GM21717 (cell line): ENCODE results near the gene CEP290.
A peak's percentile ranks its signal among the peaks of the same experiment; 100 is the strongest.
"Not testable (repeated sequence)": the region's sequence is repeated elsewhere in the genome, so short reads cannot be mapped to it uniquely, and the experiment has no call there.

ENCODE experiments used
- ATAC-seq: cut with Tn5 transposase; IDR thresholded peaks from one replicate; pipeline ENCODE4 v1.9.1; 2021; ENCODE audit warnings: mild to moderate bottlenecking, moderate library complexity; ENCODE audit not compliant: unreplicated experiment

The CEP290 gene

DNA sequence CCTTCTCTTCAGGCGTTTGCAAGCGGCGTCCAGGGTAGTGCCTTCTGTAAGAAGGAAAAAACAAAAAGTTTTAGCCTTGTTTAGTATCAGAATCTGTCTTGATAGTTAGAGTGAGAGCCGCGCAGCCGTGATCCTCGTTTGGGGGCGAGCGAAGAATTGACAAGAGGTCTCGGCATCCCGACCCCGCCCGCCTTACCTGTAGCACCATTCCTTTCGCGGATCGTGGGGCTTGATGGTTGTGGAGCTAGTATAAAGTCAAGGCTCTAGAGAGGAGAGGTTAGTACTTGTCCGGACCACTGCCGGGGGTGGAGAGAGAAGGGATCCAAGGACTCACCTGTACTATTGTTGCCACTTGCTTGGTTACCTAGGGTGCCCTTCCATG, 713 bp upstream of the CEP290 start:
- peak; percentile 0 for ATAC-seq

GRCh38 chr12:88141425-88141773, 489 bp downstream of the CEP290 start:
- ATAC-seq, result no peak

- ATAC-seq, result not testable (repeated sequence)
These were observed 2.2 kb downstream of the CEP290 start for GRCh38 chr12:88139711-88140110.

GRCh38 chr12:88133181-88133580, 8.7 kb downstream of the CEP290 start:
- not testable (repeated sequence) for ATAC-seq

DNA sequence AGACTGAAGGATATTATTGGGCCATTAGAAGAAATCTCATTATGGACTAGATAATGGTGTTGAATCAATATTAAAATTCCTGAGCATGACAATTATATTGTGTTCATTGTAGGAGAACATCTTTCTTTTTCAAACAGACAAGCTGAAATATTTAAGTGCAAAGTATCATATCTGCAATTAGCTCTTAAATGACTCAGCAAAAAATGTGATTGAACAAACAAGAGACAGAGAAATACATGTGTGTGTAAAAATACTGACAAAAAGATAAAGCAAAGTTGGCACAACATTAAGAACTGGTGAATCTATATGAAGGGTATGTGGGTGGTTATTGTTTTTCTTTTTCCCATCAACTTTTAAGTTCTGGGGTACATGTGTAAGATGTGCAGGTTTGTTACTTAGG, 9.5 kb downstream of the CEP290 start:
- no peak for ATAC-seq

- no peak for ATAC-seq
These were observed 14.0 kb downstream of the CEP290 start for GRCh38 chr12:88127855-88128254.

- ATAC-seq, result no peak
These were observed 14.8 kb downstream of the CEP290 start for GRCh38 chr12:88127099-88127498.

GRCh38 chr12:88122666-88123065, 19.2 kb downstream of the CEP290 start:
- peak; percentile 61 for ATAC-seq

GRCh38 chr12:88113871-88114270, 28.0 kb downstream of the CEP290 start:
- no peak for ATAC-seq

DNA sequence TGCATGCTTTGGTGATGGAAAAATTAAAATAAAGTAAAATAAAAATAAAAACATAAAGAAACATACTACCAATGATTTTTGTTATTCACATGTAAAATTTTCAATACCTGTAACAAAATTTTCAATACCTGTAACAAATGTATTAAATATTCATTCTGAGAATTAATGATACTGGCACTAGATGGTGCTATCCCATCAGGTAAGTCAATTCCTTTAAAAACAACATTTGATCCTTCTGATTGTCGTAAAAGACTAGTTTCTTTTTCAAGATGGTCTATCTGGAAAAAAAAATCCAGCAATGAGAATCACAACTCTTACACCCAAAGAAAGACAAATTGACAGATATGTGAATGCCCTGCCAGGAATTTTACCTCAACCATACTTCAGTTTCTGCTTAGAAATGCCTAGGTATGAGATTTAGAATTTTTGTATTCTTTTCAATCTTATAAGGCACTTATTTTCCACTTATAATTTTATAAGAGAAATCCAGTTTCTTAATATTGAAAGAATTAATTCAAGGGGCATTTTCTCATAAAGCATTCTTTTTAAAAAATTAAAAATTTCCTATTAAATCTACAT, 30.7 kb downstream of the CEP290 start:
- peak; percentile 50 for ATAC-seq

- ATAC-seq, result no peak
These were observed 33.9 kb downstream of the CEP290 start for GRCh38 chr12:88108021-88108420.

GRCh38 chr12:88093573-88093972, 48.3 kb downstream of the CEP290 start:
- ATAC-seq, result no peak

- no peak for ATAC-seq
These were observed 49.1 kb downstream of the CEP290 start for GRCh38 chr12:88092771-88093170.

DNA sequence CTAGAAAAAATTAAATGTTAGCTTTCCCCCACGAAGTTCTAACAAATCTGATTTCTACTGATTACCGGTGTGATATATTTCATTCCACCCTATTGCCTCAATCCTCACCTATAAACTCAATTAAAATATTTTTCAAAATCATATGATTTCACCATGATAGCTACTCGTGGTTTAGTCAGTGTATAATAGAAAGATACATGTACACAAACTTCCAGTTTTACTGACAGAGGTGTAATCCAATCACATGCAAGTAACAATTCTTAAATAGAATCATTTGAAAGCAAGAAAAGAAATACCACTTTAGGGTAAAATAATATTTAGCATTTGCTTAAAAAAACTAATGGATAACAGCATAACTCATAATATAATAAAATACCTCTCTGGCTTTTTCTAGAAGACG, 57.7 kb downstream of the CEP290 start:
- ATAC-seq, result no peak

DNA sequence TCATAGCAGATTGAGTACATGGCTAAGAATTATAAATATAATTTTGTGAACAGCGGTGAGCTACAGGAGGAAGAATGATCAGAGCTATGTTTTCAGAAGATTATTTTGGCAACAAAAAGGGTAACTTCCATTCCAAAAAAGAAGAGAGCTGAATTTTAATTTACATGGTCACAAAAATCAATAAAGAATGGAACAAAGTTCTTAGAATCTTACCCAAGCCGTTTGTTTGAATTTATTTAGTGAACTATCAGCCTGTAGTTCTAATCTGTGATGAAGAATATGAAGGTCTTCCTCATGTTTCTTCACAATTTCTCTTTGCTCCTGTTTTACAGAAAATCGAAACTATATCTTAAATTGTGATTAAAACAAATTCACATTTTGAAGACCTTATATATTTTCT, 58.3 kb downstream of the CEP290 start:
- ATAC-seq, result no peak

DNA sequence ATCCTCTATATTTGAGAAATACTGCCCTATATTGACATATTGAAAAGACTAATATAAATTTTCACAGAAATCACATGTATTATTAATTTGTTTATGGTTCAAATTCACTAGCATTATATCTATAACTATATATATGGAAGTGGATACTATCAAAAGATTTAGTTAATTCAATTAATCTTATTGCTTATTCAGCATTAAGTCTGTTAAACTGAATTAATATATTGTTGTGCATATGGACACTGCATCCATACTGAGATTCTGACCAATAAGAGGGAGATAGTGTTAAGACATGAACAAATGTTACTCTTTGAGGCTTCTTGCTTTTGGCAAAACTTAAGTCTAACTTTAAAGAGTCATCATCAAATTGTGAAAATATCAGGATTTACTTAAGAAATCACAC, 60.6 kb downstream of the CEP290 start:
- ATAC-seq, result no peak

GRCh38 chr12:88067301-88067700, 74.6 kb downstream of the CEP290 start:
- no peak for ATAC-seq

DNA sequence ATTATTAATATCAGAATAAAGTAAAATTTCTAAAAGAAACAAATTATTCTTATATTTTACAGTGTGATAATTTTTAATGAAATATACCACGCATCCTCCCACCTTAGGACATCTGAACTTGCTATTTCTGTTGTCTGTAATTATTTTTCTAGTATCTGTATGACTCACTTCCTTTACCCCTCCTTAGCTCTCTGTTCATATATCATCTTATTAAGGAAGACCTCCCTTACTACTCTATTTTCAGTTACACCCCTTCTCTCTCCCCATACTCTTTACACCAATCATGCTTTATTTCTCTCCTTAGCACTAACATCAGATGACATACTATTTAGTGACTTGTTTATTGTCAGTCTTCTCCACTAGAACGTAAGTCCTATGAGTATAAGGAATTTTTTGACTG, 78.5 kb downstream of the CEP290 start:
- ATAC-seq, result peak; percentile 94

DNA sequence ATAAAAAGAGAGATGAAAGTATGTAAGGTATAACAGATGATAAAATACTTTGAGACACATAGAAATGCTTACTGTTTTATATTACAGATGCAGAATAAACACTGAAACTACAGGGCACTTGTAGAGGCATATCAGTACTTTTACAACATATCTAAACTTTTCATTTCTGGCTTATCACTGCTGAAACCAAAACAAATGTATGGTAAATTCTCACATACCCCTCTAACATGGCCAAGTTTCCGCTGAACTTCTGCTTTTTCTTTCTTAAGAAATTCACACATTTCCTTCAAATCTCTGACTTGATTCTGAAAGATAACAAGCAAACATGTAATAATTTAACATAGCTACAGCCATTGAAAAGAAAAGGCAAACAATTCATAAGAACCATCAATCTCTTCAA, 79.4 kb downstream of the CEP290 start:
- ATAC-seq, result peak; percentile 84

DNA sequence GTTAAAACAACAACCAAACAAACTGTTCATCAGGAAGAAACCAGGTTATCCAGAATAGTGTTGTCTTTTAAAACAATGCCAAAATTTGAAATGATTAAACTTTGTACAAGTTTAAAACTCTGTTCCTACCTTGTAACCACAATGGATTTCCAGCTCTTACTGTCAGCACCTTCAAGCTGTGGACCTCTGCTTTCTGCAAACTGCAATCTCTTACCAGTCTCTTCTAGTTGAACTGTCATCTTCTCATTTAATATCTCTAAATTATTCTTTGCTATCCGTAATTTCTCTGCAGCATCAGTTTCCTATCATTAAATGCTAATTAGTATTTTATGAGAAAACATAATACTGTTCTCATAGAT, 83.2 kb downstream of the CEP290 start:
- no peak for ATAC-seq

DNA sequence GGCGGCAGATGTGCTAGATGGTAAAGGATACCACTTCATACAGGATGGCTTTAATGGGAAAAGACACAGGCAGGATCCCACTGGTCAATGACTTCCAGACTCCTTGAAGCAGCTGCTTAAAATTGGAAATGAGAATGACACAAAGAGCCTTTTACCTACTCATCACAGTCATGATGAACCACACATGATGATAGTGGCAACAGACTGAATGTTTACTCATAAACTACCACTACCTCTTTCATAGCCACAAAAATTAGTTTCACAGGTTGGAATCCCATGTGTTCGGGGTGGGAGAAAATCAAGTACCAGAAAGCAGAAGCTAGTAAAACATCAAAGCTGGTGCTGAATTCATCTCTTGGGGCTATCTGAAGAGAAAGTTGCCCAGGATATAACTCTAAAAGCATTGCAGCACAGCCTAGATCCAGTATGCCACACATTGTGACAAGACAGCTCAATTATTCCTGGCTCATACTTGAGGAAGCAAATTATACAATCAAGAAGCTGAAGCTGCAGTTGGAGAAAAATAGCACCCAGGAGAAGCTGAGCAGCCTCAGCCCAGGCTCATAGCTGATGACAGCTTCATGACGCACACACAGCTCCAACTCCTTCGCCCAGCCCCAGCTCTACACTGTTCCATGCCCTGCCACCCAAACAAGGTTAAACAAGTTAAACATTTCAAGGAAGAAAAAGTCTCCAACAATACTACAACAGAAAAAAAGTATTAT, 83.7 kb downstream of the CEP290 start:
- ATAC-seq, result no peak

- no peak for ATAC-seq
These were observed 85.3 kb downstream of the CEP290 start for GRCh38 chr12:88056571-88056970.

DNA sequence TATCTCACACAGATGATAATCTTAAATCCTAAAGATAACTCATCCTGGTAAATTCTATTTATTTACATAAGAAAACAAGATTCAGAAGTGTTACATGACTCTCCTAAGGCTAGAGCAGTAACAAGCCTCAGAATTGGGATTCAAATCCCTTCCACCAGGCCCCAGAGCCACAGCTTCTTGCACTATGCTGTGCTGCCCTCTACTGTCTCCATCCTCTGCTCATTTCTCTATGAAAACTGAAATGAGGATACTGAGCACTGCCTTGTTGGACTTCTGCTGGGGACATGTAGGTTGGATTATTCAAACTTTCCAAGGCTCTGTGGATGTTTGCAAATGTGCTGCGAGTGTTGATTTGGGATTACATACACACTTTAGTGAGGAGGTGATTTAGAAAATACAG, 89.2 kb downstream of the CEP290 start:
- peak; percentile 54 for ATAC-seq
